ENCODE results near the gene GUCA2A. TPM values are rescaled to one million over a fixed set of nuclear protein-coding genes. Genes with fewer than 3 reads are reported as not detected.

The GUCA2A gene
- total and polyA plus RNA-seq, 2 of the 13 experiments (the other 11 are each of a cell fraction or from before 2014, with no cell fraction given), result not detected

DNA sequence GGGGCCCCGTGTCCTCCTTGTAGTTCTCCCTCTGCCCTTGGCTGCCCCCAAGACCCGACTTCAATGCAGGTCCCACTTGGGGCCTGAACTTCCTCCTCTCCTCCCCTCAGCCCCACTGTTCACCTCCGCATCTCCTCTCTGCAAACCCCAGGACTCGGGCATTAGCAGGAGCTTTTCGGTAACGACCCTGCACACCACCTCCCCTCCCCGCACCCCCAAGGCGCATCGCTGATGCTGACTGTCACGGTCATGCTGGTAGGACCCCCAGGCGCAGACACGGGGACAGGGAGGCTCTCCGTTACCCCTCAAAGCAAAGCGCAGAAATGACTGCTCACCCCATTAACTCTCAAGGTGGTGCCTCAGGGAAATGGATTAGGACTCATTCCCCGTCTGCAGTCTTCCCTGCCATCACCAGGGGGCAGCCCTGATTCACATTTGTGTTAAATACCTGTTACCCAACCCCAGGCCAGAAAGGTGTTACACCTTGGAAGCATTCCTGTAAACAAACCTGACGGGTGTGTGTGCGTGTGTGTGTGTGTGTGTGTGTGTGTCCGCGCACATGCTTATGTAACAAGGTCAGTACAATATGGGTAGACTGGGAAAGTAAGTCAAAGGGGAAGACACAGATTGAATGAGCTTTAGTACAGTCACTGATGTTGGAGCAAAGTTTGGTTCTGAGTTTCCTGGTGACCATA is 17.8 kb downstream of the GUCA2A start (continued):
- TF ChIP-seq, protein P1, sequence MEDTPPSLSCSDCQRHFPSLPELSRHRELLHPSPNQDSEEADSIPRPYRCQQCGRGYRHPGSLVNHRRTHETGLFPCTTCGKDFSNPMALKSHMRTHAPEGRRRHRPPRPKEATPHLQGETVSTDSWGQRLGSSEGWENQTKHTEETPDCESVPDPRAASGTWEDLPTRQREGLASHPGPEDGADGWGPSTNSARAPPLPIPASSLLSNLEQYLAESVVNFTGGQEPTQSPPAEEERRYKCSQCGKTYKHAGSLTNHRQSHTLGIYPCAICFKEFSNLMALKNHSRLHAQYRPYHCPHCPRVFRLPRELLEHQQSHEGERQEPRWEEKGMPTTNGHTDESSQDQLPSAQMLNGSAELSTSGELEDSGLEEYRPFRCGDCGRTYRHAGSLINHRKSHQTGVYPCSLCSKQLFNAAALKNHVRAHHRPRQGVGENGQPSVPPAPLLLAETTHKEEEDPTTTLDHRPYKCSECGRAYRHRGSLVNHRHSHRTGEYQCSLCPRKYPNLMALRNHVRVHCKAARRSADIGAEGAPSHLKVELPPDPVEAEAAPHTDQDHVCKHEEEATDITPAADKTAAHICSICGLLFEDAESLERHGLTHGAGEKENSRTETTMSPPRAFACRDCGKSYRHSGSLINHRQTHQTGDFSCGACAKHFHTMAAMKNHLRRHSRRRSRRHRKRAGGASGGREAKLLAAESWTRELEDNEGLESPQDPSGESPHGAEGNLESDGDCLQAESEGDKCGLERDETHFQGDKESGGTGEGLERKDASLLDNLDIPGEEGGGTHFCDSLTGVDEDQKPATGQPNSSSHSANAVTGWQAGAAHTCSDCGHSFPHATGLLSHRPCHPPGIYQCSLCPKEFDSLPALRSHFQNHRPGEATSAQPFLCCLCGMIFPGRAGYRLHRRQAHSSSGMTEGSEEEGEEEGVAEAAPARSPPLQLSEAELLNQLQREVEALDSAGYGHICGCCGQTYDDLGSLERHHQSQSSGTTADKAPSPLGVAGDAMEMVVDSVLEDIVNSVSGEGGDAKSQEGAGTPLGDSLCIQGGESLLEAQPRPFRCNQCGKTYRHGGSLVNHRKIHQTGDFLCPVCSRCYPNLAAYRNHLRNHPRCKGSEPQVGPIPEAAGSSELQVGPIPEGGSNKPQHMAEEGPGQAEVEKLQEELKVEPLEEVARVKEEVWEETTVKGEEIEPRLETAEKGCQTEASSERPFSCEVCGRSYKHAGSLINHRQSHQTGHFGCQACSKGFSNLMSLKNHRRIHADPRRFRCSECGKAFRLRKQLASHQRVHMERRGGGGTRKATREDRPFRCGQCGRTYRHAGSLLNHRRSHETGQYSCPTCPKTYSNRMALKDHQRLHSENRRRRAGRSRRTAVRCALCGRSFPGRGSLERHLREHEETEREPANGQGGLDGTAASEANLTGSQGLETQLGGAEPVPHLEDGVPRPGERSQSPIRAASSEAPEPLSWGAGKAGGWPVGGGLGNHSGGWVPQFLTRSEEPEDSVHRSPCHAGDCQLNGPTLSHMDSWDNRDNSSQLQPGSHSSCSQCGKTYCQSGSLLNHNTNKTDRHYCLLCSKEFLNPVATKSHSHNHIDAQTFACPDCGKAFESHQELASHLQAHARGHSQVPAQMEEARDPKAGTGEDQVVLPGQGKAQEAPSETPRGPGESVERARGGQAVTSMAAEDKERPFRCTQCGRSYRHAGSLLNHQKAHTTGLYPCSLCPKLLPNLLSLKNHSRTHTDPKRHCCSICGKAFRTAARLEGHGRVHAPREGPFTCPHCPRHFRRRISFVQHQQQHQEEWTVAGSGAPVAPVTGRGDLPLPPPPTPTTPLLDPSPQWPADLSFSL (CRISPR knock-in tag; IDR thresholded peaks at IDR 0.05), result peak; percentile 87
- TF ChIP-seq, protein P2, sequence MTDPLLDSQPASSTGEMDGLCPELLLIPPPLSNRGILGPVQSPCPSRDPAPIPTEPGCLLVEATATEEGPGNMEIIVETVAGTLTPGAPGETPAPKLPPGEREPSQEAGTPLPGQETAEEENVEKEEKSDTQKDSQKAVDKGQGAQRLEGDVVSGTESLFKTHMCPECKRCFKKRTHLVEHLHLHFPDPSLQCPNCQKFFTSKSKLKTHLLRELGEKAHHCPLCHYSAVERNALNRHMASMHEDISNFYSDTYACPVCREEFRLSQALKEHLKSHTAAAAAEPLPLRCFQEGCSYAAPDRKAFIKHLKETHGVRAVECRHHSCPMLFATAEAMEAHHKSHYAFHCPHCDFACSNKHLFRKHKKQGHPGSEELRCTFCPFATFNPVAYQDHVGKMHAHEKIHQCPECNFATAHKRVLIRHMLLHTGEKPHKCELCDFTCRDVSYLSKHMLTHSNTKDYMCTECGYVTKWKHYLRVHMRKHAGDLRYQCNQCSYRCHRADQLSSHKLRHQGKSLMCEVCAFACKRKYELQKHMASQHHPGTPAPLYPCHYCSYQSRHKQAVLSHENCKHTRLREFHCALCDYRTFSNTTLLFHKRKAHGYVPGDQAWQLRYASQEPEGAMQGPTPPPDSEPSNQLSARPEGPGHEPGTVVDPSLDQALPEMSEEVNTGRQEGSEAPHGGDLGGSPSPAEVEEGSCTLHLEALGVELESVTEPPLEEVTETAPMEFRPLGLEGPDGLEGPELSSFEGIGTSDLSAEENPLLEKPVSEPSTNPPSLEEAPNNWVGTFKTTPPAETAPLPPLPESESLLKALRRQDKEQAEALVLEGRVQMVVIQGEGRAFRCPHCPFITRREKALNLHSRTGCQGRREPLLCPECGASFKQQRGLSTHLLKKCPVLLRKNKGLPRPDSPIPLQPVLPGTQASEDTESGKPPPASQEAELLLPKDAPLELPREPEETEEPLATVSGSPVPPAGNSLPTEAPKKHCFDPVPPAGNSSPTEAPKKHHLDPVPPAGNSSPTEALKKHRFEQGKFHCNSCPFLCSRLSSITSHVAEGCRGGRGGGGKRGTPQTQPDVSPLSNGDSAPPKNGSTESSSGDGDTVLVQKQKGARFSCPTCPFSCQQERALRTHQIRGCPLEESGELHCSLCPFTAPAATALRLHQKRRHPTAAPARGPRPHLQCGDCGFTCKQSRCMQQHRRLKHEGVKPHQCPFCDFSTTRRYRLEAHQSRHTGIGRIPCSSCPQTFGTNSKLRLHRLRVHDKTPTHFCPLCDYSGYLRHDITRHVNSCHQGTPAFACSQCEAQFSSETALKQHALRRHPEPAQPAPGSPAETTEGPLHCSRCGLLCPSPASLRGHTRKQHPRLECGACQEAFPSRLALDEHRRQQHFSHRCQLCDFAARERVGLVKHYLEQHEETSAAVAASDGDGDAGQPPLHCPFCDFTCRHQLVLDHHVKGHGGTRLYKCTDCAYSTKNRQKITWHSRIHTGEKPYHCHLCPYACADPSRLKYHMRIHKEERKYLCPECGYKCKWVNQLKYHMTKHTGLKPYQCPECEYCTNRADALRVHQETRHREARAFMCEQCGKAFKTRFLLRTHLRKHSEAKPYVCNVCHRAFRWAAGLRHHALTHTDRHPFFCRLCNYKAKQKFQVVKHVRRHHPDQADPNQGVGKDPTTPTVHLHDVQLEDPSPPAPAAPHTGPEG (CRISPR knock-in tag; IDR thresholded peaks at IDR 0.05), result no peak
- TF ChIP-seq RORA (CRISPR knock-in tag; IDR thresholded peaks at IDR 0.05) (no peak), ZNF350 (CRISPR knock-in tag; IDR thresholded peaks at IDR 0.05; ENCODE audit: borderline replicate concordance, low read depth) (no peak), JARID2 (CRISPR knock-in tag; IDR thresholded peaks at IDR 0.05; ENCODE audit: insufficient replicate concordance) (no peak), MED13 (CRISPR knock-in tag; IDR thresholded peaks at IDR 0.05) (no peak), ZNF460 (CRISPR knock-in tag; IDR thresholded peaks at IDR 0.05; ENCODE audit: borderline replicate concordance) (no peak), HOXA7 (CRISPR knock-in tag; IDR thresholded peaks at IDR 0.05) (0 out of 2 replicates have a peak, but pooled peaks have one; percentile 47), MIXL1 (CRISPR knock-in tag; IDR thresholded peaks at IDR 0.05) (no peak), ZNF878 (CRISPR knock-in tag; IDR thresholded peaks at IDR 0.05) (no peak), ESRRA (CRISPR knock-in tag; IDR thresholded peaks at IDR 0.05; ENCODE audit: low read depth) (no peak), ZNF567 (CRISPR knock-in tag; IDR thresholded peaks at IDR 0.05; ENCODE audit: borderline replicate concordance) (no peak), HMG20A (CRISPR knock-in tag; IDR thresholded peaks at IDR 0.05; ENCODE audit: borderline replicate concordance) (no peak)
- TF ChIP-seq, protein P3, sequence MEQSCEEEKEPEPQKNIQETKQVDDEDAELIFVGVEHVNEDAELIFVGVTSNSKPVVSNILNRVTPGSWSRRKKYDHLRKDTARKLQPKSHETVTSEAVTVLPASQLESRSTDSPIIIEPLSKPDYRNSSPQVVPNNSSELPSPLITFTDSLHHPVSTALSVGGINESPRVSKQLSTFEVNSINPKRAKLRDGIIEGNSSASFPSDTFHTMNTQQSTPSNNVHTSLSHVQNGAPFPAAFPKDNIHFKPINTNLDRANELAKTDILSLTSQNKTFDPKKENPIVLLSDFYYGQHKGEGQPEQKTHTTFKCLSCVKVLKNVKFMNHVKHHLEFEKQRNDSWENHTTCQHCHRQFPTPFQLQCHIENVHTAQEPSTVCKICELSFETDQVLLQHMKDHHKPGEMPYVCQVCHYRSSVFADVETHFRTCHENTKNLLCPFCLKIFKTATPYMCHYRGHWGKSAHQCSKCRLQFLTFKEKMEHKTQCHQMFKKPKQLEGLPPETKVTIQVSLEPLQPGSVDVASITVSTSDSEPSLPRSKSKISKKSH (CRISPR knock-in tag; IDR thresholded peaks at IDR 0.05; ENCODE audit: borderline replicate concordance), result no peak

Data from HepG2 (cell line).